ENCODE results near the gene KDM4B.

- TF ChIP-seq MAX (IDR thresholded peaks at IDR 0.05) = no peak
- TF ChIP-seq CTCF (IDR thresholded peaks at IDR 0.05 in 2 of 3, conservative IDR thresholded peaks at IDR 0.05 in 1 of 3; ENCODE audit: borderline replicate concordance in 1 of 3, insufficient read depth in 1 of 3, low read depth in 2 of 3, low read length in 2 of 3) = no peak
- TF ChIP-seq ZNF274 (IDR thresholded peaks at IDR 0.05; ENCODE audit: low read depth, low read length) = no peak
- no peak for TF ChIP-seq POLR2A (IDR thresholded peaks at IDR 0.05; ENCODE audit: borderline replicate concordance, extremely low read depth, insufficient read depth, insufficient read length)
Observed at GRCh38 chr19:5079071-5079774, 110.3 kb downstream of the KDM4B start.

All from HCT116 (cell line).